ENCODE results near the gene PIK3R1.

DNA sequence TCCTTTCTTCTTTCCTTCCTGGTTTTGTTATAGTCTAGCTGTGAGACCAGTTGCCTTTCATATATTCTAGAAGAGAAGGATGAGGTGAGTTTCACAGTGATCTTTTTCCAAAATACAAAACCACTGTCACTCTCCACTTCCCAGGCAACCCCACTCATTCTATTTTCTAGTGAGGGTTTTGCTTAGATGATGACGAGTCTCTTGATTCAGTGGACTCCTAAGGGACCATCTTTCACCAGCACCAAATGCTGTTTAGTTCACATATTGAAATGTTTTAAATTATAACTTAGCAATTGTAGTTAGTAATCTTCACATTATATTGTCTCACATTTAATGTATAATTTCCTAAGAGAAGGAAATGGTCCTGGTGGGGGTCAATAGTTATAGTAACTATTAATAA, 25.2 kb downstream of the PIK3R1 start:
- TF ChIP-seq, protein P1, sequence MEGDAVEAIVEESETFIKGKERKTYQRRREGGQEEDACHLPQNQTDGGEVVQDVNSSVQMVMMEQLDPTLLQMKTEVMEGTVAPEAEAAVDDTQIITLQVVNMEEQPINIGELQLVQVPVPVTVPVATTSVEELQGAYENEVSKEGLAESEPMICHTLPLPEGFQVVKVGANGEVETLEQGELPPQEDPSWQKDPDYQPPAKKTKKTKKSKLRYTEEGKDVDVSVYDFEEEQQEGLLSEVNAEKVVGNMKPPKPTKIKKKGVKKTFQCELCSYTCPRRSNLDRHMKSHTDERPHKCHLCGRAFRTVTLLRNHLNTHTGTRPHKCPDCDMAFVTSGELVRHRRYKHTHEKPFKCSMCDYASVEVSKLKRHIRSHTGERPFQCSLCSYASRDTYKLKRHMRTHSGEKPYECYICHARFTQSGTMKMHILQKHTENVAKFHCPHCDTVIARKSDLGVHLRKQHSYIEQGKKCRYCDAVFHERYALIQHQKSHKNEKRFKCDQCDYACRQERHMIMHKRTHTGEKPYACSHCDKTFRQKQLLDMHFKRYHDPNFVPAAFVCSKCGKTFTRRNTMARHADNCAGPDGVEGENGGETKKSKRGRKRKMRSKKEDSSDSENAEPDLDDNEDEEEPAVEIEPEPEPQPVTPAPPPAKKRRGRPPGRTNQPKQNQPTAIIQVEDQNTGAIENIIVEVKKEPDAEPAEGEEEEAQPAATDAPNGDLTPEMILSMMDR (optimal IDR thresholded peaks at IDR 0.05 in 1 of 3, IDR thresholded peaks at IDR 0.05 in 1 of 3, conservative IDR thresholded peaks at IDR 0.05 in 1 of 3; ENCODE audit: extremely low read depth in 1 of 3, insufficient read depth in 2 of 3, low read length in 3 of 3), result no peak
- no peak for TF ChIP-seq EZH2 (IDR thresholded peaks at IDR 0.05; ENCODE audit: low read length)

Data from keratinocyte (primary cell).